T-helper 9 cell (primary cell): ENCODE results near the gene NAGS.
"Not testable (repeated sequence)": the region's sequence is repeated elsewhere in the genome, so short reads cannot be mapped to it uniquely, and the experiment has no call there.

Experiments
- DNase-seq: peaks from one replicate; pipeline ENCODE4 v3.0.0-alpha.2; 2020

NAGS gene

GRCh38 chr17:44007346-44008204, 3.2 kb downstream of the NAGS start:
- DNase-seq, result no peak

GRCh38 chr17:44008205-44008909, 3.9 kb downstream of the NAGS start:
- no peak for DNase-seq

- DNase-seq, result no peak
Measured at GRCh38 chr17:44010966-44011647, 6.7 kb downstream of the NAGS start.

- DNase-seq, result no peak
Measured at GRCh38 chr17:44011876-44012275, 7.5 kb downstream of the NAGS start.

- no peak for DNase-seq
Measured at GRCh38 chr17:44012391-44012790, 8.0 kb downstream of the NAGS start.

- DNase-seq, result no peak
Measured at GRCh38 chr17:44012874-44013273, 8.5 kb downstream of the NAGS start.

- no peak for DNase-seq
Measured at GRCh38 chr17:44014133-44014436, 9.7 kb downstream of the NAGS start.

GRCh38 chr17:44014437-44015172, 10.2 kb downstream of the NAGS start, which contains the start of gene TMEM101:
Gene TMEM101 (minus strand): TSS chr17:44014963. CDS start chr17:44014952, 11 bp downstream.
- peak; percentile 81 for DNase-seq

GRCh38 chr17:44021227-44021626, 16.8 kb downstream of the NAGS start:
- DNase-seq, result not testable (repeated sequence)

- no peak for DNase-seq
Measured at GRCh38 chr17:44022246-44022645, 17.8 kb downstream of the NAGS start.

- no peak for DNase-seq
Measured at GRCh38 chr17:44023545-44024270, 19.3 kb downstream of the NAGS start.

GRCh38 chr17:44024271-44024663, 19.8 kb downstream of the NAGS start:
- DNase-seq, result no peak

GRCh38 chr17:44024853-44025252, 20.4 kb downstream of the NAGS start:
- DNase-seq, result no peak

- no peak for DNase-seq
Measured at GRCh38 chr17:44029736-44030135, 25.3 kb downstream of the NAGS start.

- no peak for DNase-seq
Measured at GRCh38 chr17:44030482-44030881, 26.1 kb downstream of the NAGS start.

GRCh38 chr17:44033861-44034408, 29.5 kb downstream of the NAGS start:
- DNase-seq, result no peak

- not testable (repeated sequence) for DNase-seq
Measured at GRCh38 chr17:44034688-44035087, 30.3 kb downstream of the NAGS start.

GRCh38 chr17:44037471-44037870, 33.0 kb downstream of the NAGS start:
- DNase-seq, result no peak

- DNase-seq, result no peak
Measured at GRCh38 chr17:44038604-44039011, 34.2 kb downstream of the NAGS start.

GRCh38 chr17:44039829-44040635, 35.6 kb downstream of the NAGS start:
- DNase-seq, result no peak

- no peak for DNase-seq
Measured at GRCh38 chr17:44043272-44043696, 38.9 kb downstream of the NAGS start.
